ENCODE measurements around the gene TEX9.
"Not testable (repeated sequence)": the region's sequence is repeated elsewhere in the genome, so short reads cannot be mapped to it uniquely, and the experiment has no call there.

TEX9 gene

DNA sequence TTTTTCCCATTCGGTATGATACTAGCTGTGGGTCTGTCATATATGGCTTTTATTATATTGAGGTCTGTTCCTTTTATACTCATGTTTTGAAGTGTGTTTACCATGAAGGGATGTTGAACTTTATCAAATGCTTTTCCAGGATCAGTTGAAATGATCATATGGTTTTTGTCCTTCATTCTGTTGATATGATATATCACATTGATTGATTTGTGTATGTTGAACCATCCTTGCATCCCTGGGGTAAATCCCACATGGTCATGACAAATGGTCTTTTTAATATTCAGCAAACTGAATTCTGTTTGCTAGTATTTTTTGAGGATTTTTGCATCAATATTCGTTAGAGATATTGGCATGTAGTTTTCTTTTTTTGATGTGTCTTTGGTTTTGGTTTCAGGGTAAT, 12.6 kb downstream of the TEX9 start:
- H3K36me3 ChIP-seq (ENCODE audit: control insufficient read depth in 4 of 4, insufficient read depth in 4 of 4, low read length in 3 of 4); DNase-seq; H3K4me3 ChIP-seq (ENCODE audit: control insufficient read depth in 1 of 7, extremely low read depth in 1 of 7, insufficient read depth in 4 of 7, low read depth in 2 of 7, low read length in 6 of 7); H3K27me3 ChIP-seq (replicated peaks in 2 of 5; ENCODE audit: control insufficient read depth in 4 of 5, insufficient read depth in 5 of 5, low read length in 4 of 5); H3K27ac ChIP-seq (ENCODE audit: insufficient read depth in 1 of 2, low read depth in 1 of 2, low read length in 2 of 2, poor library complexity in 1 of 2, severe bottlenecking in 2 of 2); CTCF ChIA-PET; POLR2A ChIA-PET; H3K4me1 ChIP-seq (ENCODE audit: control extremely low read depth in 1 of 4, control insufficient read depth in 4 of 4, insufficient read depth in 4 of 4, low read length in 3 of 4): not testable (repeated sequence)
- H3K9me3 ChIP-seq (ENCODE audit: control extremely low read depth in 1 of 5, control insufficient read depth in 4 of 5, insufficient read depth in 2 of 5, low read depth in 1 of 5, low read length in 4 of 5) = peaks cover 4 to 40% (median 7%) of the 10 kb centered on the region in 5 experiments
- 100% methylated on average over 1 of the region's 2 CpGs for WGBS (ENCODE audit: insufficient coverage)

DNA sequence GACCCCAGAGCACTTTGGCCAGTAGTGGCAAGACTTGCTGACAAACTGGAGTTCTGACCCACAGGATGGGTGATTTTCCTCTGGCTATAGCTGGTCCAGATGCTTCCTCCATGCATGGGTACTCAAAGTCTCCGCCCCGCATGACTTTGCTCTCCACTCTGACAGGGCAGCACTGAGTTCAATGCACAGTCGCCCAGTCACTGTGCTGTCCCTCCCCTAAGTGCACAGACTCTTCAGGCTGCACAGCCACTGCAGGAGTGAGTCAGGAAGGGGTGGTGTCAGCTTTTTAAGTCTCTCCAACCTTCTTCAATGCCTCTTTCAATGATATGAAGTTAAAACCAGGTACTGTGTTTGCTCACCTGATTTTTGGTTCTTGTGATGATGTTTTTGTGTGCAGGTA, 17.8 kb downstream of the TEX9 start:
- no peak overlapping the region for H3K27ac ChIP-seq (ENCODE audit: insufficient read depth in 1 of 2, low read depth in 1 of 2, low read length in 2 of 2, poor library complexity in 1 of 2, severe bottlenecking in 2 of 2)
- H3K9me3 ChIP-seq (ENCODE audit: control extremely low read depth in 1 of 5, control insufficient read depth in 4 of 5, insufficient read depth in 2 of 5, low read depth in 1 of 5, low read length in 4 of 5) = peaks cover 4 to 40% (median 7%) of the 10 kb centered on the region in 5 experiments
- H3K27me3 ChIP-seq (replicated peaks in 2 of 5; ENCODE audit: control insufficient read depth in 4 of 5, insufficient read depth in 5 of 5, low read length in 4 of 5) = no peaks in the 10 kb centered on the region
- H3K36me3 ChIP-seq (ENCODE audit: control insufficient read depth in 4 of 4, insufficient read depth in 4 of 4, low read length in 3 of 4) = peaks cover 0 to 3% (median 0%) of the 10 kb centered on the region in 4 experiments
- POLR2A ChIA-PET = no interaction called here
- H3K4me3 ChIP-seq (ENCODE audit: control insufficient read depth in 1 of 7, extremely low read depth in 1 of 7, insufficient read depth in 4 of 7, low read depth in 2 of 7, low read length in 6 of 7) = no peak overlapping the region
- CTCF ChIA-PET = no interaction called here
- 97% methylated on average over 3 of the region's 3 CpGs for WGBS (ENCODE audit: insufficient coverage)
- no peak for DNase-seq
- no peaks in the 10 kb centered on the region for H3K4me1 ChIP-seq (ENCODE audit: control extremely low read depth in 1 of 4, control insufficient read depth in 4 of 4, insufficient read depth in 4 of 4, low read length in 3 of 4)

DNA sequence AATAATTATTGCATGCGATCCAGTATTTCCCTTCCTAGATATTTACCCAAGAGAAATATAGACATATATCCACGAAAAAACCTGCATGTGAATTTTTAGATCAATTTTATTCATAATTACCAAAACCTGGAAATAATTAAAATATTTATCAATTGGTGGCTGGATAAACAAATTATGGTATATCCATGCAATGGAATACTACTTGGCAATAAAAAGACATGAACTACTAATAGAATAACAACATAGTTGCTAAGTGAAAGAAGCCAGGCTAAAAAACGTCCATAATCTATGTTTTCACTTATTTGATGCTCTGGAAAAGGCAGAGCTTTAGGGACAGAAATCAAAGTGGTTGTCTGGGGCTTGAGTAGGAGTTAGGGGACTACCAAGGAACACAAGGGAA, 20.7 kb downstream of the TEX9 start:
- Histone ChIP-seq H3K36me3 (ENCODE audit: control insufficient read depth in 4 of 4, insufficient read depth in 4 of 4, low read length in 3 of 4) (peaks cover 0 to 3% (median 0%) of the 10 kb centered on the region in 4 experiments), H3K27me3 (replicated peaks in 2 of 5; ENCODE audit: control insufficient read depth in 4 of 5, insufficient read depth in 5 of 5, low read length in 4 of 5) (no peaks in the 10 kb centered on the region), H3K4me1 (ENCODE audit: control extremely low read depth in 1 of 4, control insufficient read depth in 4 of 4, insufficient read depth in 4 of 4, low read length in 3 of 4) (no peaks in the 10 kb centered on the region), H3K9me3 (ENCODE audit: control extremely low read depth in 1 of 5, control insufficient read depth in 4 of 5, insufficient read depth in 2 of 5, low read depth in 1 of 5, low read length in 4 of 5) (peaks cover 0 to 21% (median 6%) of the 10 kb centered on the region in 5 experiments), H3K27ac (ENCODE audit: insufficient read depth in 1 of 2, low read depth in 1 of 2, low read length in 2 of 2, poor library complexity in 1 of 2, severe bottlenecking in 2 of 2) (no peak overlapping the region), H3K4me3 (ENCODE audit: control insufficient read depth in 1 of 7, extremely low read depth in 1 of 7, insufficient read depth in 4 of 7, low read depth in 2 of 7, low read length in 6 of 7) (no peak overlapping the region)
- POLR2A ChIA-PET = no interaction called here
- 100% methylated on average over 1 of the region's 3 CpGs for WGBS (ENCODE audit: insufficient coverage)
- CTCF ChIA-PET = interaction anchor here (1.3 kb wide), 1 partner anchor 101 kb away, joined by 3 read pairs; no protein-coding TSS in a partner anchor
- no peak for DNase-seq

DNA sequence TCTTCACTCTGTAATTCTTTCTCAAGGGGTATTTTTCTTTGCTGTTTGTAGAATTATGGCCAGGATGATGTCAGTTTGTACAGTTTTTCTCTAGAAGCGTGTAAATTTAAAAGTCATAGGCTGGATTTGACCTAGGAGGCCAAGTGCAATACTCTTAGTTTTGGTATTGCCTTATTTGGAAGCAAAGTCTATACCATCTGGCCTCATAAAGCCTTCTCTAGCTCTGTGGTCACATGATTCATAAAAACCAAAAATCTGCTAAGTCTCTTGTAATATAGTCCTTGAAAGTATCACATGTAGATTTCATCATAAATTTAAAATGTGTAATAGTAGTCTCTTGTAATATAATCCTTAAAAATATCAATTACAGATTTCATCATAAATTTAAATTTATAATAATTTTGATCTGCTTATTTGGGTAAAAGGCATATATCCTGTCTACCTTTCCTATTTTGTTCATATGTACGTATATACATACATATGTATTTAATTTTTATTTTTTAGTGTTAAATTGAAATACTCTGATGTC, 25.6 kb downstream of the TEX9 start:
- 83% methylated on average over 1 of the region's 2 CpGs for WGBS (ENCODE audit: insufficient coverage)
- Histone ChIP-seq H3K4me1 (ENCODE audit: control extremely low read depth in 1 of 4, control insufficient read depth in 4 of 4, insufficient read depth in 4 of 4, low read length in 3 of 4) (no peaks in the 10 kb centered on the region), H3K27ac (ENCODE audit: insufficient read depth in 1 of 2, low read depth in 1 of 2, low read length in 2 of 2, poor library complexity in 1 of 2, severe bottlenecking in 2 of 2) (no peak overlapping the region), H3K27me3 (replicated peaks in 2 of 5; ENCODE audit: control insufficient read depth in 4 of 5, insufficient read depth in 5 of 5, low read length in 4 of 5) (no peaks in the 10 kb centered on the region), H3K9me3 (ENCODE audit: control extremely low read depth in 1 of 5, control insufficient read depth in 4 of 5, insufficient read depth in 2 of 5, low read depth in 1 of 5, low read length in 4 of 5) (peaks cover 0 to 5% (median 0%) of the 10 kb centered on the region in 5 experiments), H3K4me3 (ENCODE audit: control insufficient read depth in 1 of 7, extremely low read depth in 1 of 7, insufficient read depth in 4 of 7, low read depth in 2 of 7, low read length in 6 of 7) (no peak overlapping the region), H3K36me3 (ENCODE audit: control insufficient read depth in 4 of 4, insufficient read depth in 4 of 4, low read length in 3 of 4) (peaks cover 0 to 3% (median 0%) of the 10 kb centered on the region in 4 experiments)
- ChIA-PET CTCF (no interaction called here), POLR2A (no interaction called here)
- DNase-seq = no peak

DNA sequence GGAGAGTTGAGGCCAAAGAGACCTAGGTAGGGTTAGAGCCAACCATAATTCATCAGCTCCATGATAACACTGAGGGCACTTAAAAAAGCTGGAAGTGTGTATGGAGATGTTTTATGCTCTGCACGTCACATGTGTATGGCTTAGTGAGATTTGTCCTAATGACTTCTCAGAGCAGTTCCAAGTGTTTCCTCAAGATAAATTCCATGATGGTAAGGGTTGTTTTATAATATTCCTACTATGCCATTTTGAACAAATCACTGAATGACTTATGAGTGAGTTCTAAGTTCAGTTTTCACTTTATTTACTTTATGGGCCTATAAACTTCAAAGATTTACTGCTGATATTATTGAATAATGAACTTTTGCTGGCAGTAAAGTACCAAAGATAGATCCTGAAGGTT, 28.1 kb downstream of the TEX9 start:
- WGBS (ENCODE audit: insufficient coverage) = no CpG with 5 or more reads among the region's 1 CpG
- Histone ChIP-seq H3K4me3 (ENCODE audit: control insufficient read depth in 1 of 7, extremely low read depth in 1 of 7, insufficient read depth in 4 of 7, low read depth in 2 of 7, low read length in 6 of 7) (no peak overlapping the region), H3K27ac (ENCODE audit: insufficient read depth in 1 of 2, low read depth in 1 of 2, low read length in 2 of 2, poor library complexity in 1 of 2, severe bottlenecking in 2 of 2) (no peak overlapping the region), H3K27me3 (replicated peaks in 2 of 5; ENCODE audit: control insufficient read depth in 4 of 5, insufficient read depth in 5 of 5, low read length in 4 of 5) (no peaks in the 10 kb centered on the region), H3K36me3 (ENCODE audit: control insufficient read depth in 4 of 4, insufficient read depth in 4 of 4, low read length in 3 of 4) (peaks cover 0 to 5% (median 0%) of the 10 kb centered on the region in 4 experiments), H3K4me1 (ENCODE audit: control extremely low read depth in 1 of 4, control insufficient read depth in 4 of 4, insufficient read depth in 4 of 4, low read length in 3 of 4) (no peaks in the 10 kb centered on the region), H3K9me3 (ENCODE audit: control extremely low read depth in 1 of 5, control insufficient read depth in 4 of 5, insufficient read depth in 2 of 5, low read depth in 1 of 5, low read length in 4 of 5) (peaks cover 0 to 4% (median 0%) of the 10 kb centered on the region in 5 experiments)
- ChIA-PET CTCF (no interaction called here), POLR2A (no interaction called here)
- no peak for DNase-seq

- Histone ChIP-seq H3K4me3 (ENCODE audit: control insufficient read depth in 1 of 7, extremely low read depth in 1 of 7, insufficient read depth in 4 of 7, low read depth in 2 of 7, low read length in 6 of 7) (no peak overlapping the region), H3K27ac (ENCODE audit: insufficient read depth in 1 of 2, low read depth in 1 of 2, low read length in 2 of 2, poor library complexity in 1 of 2, severe bottlenecking in 2 of 2) (no peak overlapping the region), H3K4me1 (ENCODE audit: control extremely low read depth in 1 of 4, control insufficient read depth in 4 of 4, insufficient read depth in 4 of 4, low read length in 3 of 4) (no peaks in the 10 kb centered on the region), H3K27me3 (replicated peaks in 2 of 5; ENCODE audit: control insufficient read depth in 4 of 5, insufficient read depth in 5 of 5, low read length in 4 of 5) (no peaks in the 10 kb centered on the region), H3K36me3 (ENCODE audit: control insufficient read depth in 4 of 4, insufficient read depth in 4 of 4, low read length in 3 of 4) (peaks cover 0 to 8% (median 0%) of the 10 kb centered on the region in 4 experiments), H3K9me3 (ENCODE audit: control extremely low read depth in 1 of 5, control insufficient read depth in 4 of 5, insufficient read depth in 2 of 5, low read depth in 1 of 5, low read length in 4 of 5) (peaks cover 0 to 6% (median 2%) of the 10 kb centered on the region in 5 experiments)
- ChIA-PET CTCF (interaction anchor here (1.5 kb wide), 1 partner anchor 110 kb away, joined by 3 read pairs; no protein-coding TSS in a partner anchor), POLR2A (no interaction called here)
- no CpG with 5 or more reads among the region's 1 CpG for WGBS (ENCODE audit: insufficient coverage)
- no peak for DNase-seq
Measured at GRCh38 chr15:56394909-56395308, 29.7 kb downstream of the TEX9 start.

GRCh38 chr15:56397325-56397724, 32.1 kb downstream of the TEX9 start:
- CTCF ChIA-PET; H3K27ac ChIP-seq (ENCODE audit: insufficient read depth in 1 of 2, low read depth in 1 of 2, low read length in 2 of 2, poor library complexity in 1 of 2, severe bottlenecking in 2 of 2); H3K27me3 ChIP-seq (replicated peaks in 2 of 5; ENCODE audit: control insufficient read depth in 4 of 5, insufficient read depth in 5 of 5, low read length in 4 of 5); H3K4me3 ChIP-seq (ENCODE audit: control insufficient read depth in 1 of 7, extremely low read depth in 1 of 7, insufficient read depth in 4 of 7, low read depth in 2 of 7, low read length in 6 of 7); H3K4me1 ChIP-seq (ENCODE audit: control extremely low read depth in 1 of 4, control insufficient read depth in 4 of 4, insufficient read depth in 4 of 4, low read length in 3 of 4); H3K36me3 ChIP-seq (ENCODE audit: control insufficient read depth in 4 of 4, insufficient read depth in 4 of 4, low read length in 3 of 4); DNase-seq; POLR2A ChIA-PET; H3K9me3 ChIP-seq (ENCODE audit: control extremely low read depth in 1 of 5, control insufficient read depth in 4 of 5, insufficient read depth in 2 of 5, low read depth in 1 of 5, low read length in 4 of 5): not testable (repeated sequence)
- 100% methylated on average over 3 of the region's 3 CpGs for WGBS (ENCODE audit: insufficient coverage)

Measured in common myeloid progenitor, CD34-positive (primary cell).